H9 (cell line): ENCODE results near the gene ARFGAP1. TPM values are rescaled to one million over a fixed set of nuclear protein-coding genes. Genes with fewer than 3 reads are reported as not detected.

ENCODE experiments used
- DNase-seq: peaks from one replicate; pipeline ENCODE4 v3.0.0-alpha.2; 2017
- H2AFZ ChIP-seq: one replicate; pipeline ENCODE4 v1.6.1; 2013; ENCODE audit warnings: mild to moderate bottlenecking, low read length, control low read depth, moderate library complexity
- H2AK5ac ChIP-seq: 2 replicates; pipeline ENCODE4 v1.6.1; 2013; ENCODE audit warnings: low read length, control low read depth, mixed read lengths; ENCODE audit not compliant: insufficient read length
- H2BK120ac ChIP-seq: one replicate; pipeline ENCODE4 v1.6.1; 2013; ENCODE audit warnings: low read depth, mild to moderate bottlenecking, low read length, control low read depth, inconsistent platforms; ENCODE audit not compliant: poor library complexity, severe bottlenecking
- H2BK12ac ChIP-seq: 2 replicates; pipeline ENCODE4 v1.6.1; 2013; ENCODE audit warnings: low read length, control low read depth, mixed read lengths, low read depth; ENCODE audit not compliant: insufficient read length
- H2BK15ac ChIP-seq: 2 replicates; pipeline ENCODE4 v1.6.1; 2013; ENCODE audit warnings: low read depth, low read length, control low read depth
- H2BK20ac ChIP-seq: one replicate; pipeline ENCODE4 v1.6.1; 2013; ENCODE audit warnings: low read depth, mild to moderate bottlenecking, low read length, control low read depth, inconsistent platforms; ENCODE audit not compliant: poor library complexity, severe bottlenecking
- H2BK5ac ChIP-seq: 2 replicates; pipeline ENCODE4 v1.6.1; 2013; ENCODE audit warnings: low read length, control low read depth, mixed read lengths; ENCODE audit not compliant: insufficient read length
- H3K14ac ChIP-seq: 2 replicates; pipeline ENCODE4 v1.6.1; 2013; ENCODE audit warnings: low read length, control low read depth; ENCODE audit not compliant: insufficient read depth
- H3K18ac ChIP-seq: 2 replicates; pipeline ENCODE4 v1.6.1; 2013; ENCODE audit warnings: low read depth, mild to moderate bottlenecking, mixed read lengths, low read length, control low read depth; ENCODE audit not compliant: insufficient read length
- H3K23ac ChIP-seq: 2 replicates; pipeline ENCODE4 v1.6.1; 2013; ENCODE audit warnings: low read length, control low read depth, mixed read lengths, low read depth; ENCODE audit not compliant: insufficient read length
- H3K23me2 ChIP-seq: 2 replicates; pipeline ENCODE4 v1.6.1; 2013; ENCODE audit warnings: low read depth, mild to moderate bottlenecking, mixed read lengths, low read length, control low read depth; ENCODE audit not compliant: insufficient read length, poor library complexity, severe bottlenecking
- H3K27ac ChIP-seq: 2 replicates; pipeline ENCODE4 v1.5.1; 2013; ENCODE audit warnings: low read length, control low read depth, mixed read lengths, low read depth; ENCODE audit not compliant: insufficient read length
- H3K27me3 ChIP-seq: 2 replicates; pipeline ENCODE4 v1.6.1; 2013; ENCODE audit warnings: low read length, control low read depth, inconsistent platforms; ENCODE audit not compliant: insufficient read depth
- H3K4ac ChIP-seq: 2 replicates; pipeline ENCODE4 v1.6.1; 2013; ENCODE audit warnings: low read depth, mild to moderate bottlenecking, control low read depth, inconsistent platforms, low read length, moderate library complexity
- H3K4me1 ChIP-seq: 2 replicates; pipeline ENCODE4 v1.6.1; 2013; ENCODE audit warnings: low read length, control low read depth, inconsistent platforms; ENCODE audit not compliant: insufficient read depth
- H3K4me2 ChIP-seq: 2 replicates; pipeline ENCODE4 v1.6.1; 2013; ENCODE audit warnings: low read length, control low read depth, mixed read lengths; ENCODE audit not compliant: insufficient read length, insufficient read depth
- H3K56ac ChIP-seq: 2 replicates; pipeline ENCODE4 v1.6.1; 2013; ENCODE audit warnings: low read depth, mild to moderate bottlenecking, mixed read lengths, low read length, control low read depth; ENCODE audit not compliant: insufficient read length
- H3K79me1 ChIP-seq: 2 replicates; pipeline ENCODE4 v1.6.1; 2013; ENCODE audit warnings: low read depth, mild to moderate bottlenecking, moderate library complexity, low read length, control low read depth, inconsistent platforms; ENCODE audit not compliant: insufficient read depth, poor library complexity, severe bottlenecking
- H3K79me2 ChIP-seq: 2 replicates; pipeline ENCODE4 v1.6.1; 2013; ENCODE audit warnings: low read length, control low read depth, inconsistent platforms; ENCODE audit not compliant: insufficient read depth
- H3K9ac ChIP-seq: 2 replicates; pipeline ENCODE4 v1.6.1; 2013; ENCODE audit warnings: low read length, control low read depth, mixed read lengths; ENCODE audit not compliant: insufficient read length; ENCODE audit errors: extremely low read depth
- H3K9me3 ChIP-seq: one replicate; pipeline ENCODE4 v1.6.1; 2013; ENCODE audit warnings: low read depth, low read length, inconsistent platforms; ENCODE audit not compliant: control insufficient read depth
- H3T11ph ChIP-seq: one replicate; pipeline ENCODE4 v1.6.1; 2013; ENCODE audit warnings: mild to moderate bottlenecking, low read length, control low read depth, inconsistent platforms
- H4K20me1 ChIP-seq: one replicate; pipeline ENCODE4 v1.6.1; 2013; ENCODE audit not compliant: control insufficient read depth, insufficient read length, insufficient read depth
- H4K5ac ChIP-seq: 2 replicates; pipeline ENCODE4 v1.6.1; 2013; ENCODE audit warnings: low read depth, mild to moderate bottlenecking, mixed read lengths, low read length, control low read depth; ENCODE audit not compliant: insufficient read length
- H4K8ac ChIP-seq: replicated peaks from 2 replicates; pipeline ENCODE4 v1.6.1; 2013; ENCODE audit warnings: low read length, control low read depth, mixed read lengths, low read depth; ENCODE audit not compliant: insufficient read length
- H4K91ac ChIP-seq: 2 replicates; pipeline ENCODE4 v1.6.1; 2013; ENCODE audit warnings: low read depth, mild to moderate bottlenecking, moderate library complexity, mixed read lengths, low read length, control low read depth; ENCODE audit not compliant: insufficient read length
- H3K27ac Mint-ChIP-seq, 3 experiments: 2 replicates in 2 of 3; 3 replicates in 1 of 3; pipeline ENCODE4 v1.8.0; 2020 to 2021; ENCODE audit warnings: mixed read lengths in 3 of 3, mild to moderate bottlenecking in 1 of 3, moderate library complexity in 1 of 3
- H3K27me3 Mint-ChIP-seq: 2 replicates; pipeline ENCODE4 v1.8.0; 2021; ENCODE audit warnings: low read depth, mild to moderate bottlenecking, moderate library complexity, mixed read lengths
- H3K36me3 Mint-ChIP-seq, 3 experiments: 2 replicates in 2 of 3; 3 replicates in 1 of 3; pipeline ENCODE4 v1.8.0; 2020 to 2021; ENCODE audit warnings: low read depth in 3 of 3, mixed read lengths in 3 of 3; ENCODE audit not compliant: insufficient read depth in 1 of 3
- H3K4me1 Mint-ChIP-seq, 2 experiments: 2 replicates each; pipeline ENCODE4 v1.8.0; 2020; ENCODE audit warnings: mixed read lengths in 2 of 2
- H3K4me3 Mint-ChIP-seq, 2 experiments: 2 replicates in 1 of 2; 3 replicates in 1 of 2; pipeline ENCODE4 v1.8.0; 2020 to 2021; ENCODE audit warnings: mild to moderate bottlenecking in 2 of 2, mixed read lengths in 2 of 2, moderate library complexity in 1 of 2
- H3K9me3 Mint-ChIP-seq, 2 experiments: 2 replicates in 1 of 2; 3 replicates in 1 of 2; pipeline ENCODE4 v1.8.0; 2020; ENCODE audit warnings: mild to moderate bottlenecking in 2 of 2, mixed read lengths in 2 of 2, moderate library complexity in 1 of 2
- WGBS: extraction: QIAGEN DNeasy Blood & Tissue Kit; methylation state at CpG from one replicate; pipeline ENCODE4 v1.1.7; 2013; ENCODE audit warnings: missing lambda C conversion rate, low lambda C conversion rate, mixed read lengths; ENCODE audit not compliant: insufficient read length; ENCODE audit errors: extremely low coverage; 5-methylcytosine and 5-hydroxymethylcytosine counted together
- total RNA-seq: library from RNA; stranded (reverse); gene quantifications from 2 replicates; pipeline ENCODE4 v1.2.1, GENCODE V29; 2021
- TF ChIP-seq, protein P1 (sequence below): fragments of 200-600 bp; sonication (generic); conservative IDR thresholded peaks from 3 replicates; pipeline ENCODE4 v1.8.0; 2021; ENCODE audit warnings: antibody characterized with exemption, mild to moderate bottlenecking

The ARFGAP1 gene
- total RNA-seq, 1 experiment from 2014 or later: 114 TPM

- no peaks in the 10 kb centered on the region for H3K4me1 ChIP-seq
- H3K27ac ChIP-seq: no peak overlapping the region
- no peaks in the 10 kb centered on the region for H3K27me3 ChIP-seq
- H4K5ac ChIP-seq: no peak overlapping the region
- H2BK15ac ChIP-seq: no peak overlapping the region
- Mint-ChIP-seq H3K4me3 (no peak overlapping the region), H3K9me3 (peaks cover 2 to 3% of the 10 kb centered on the region in 2 experiments; a peak in 1 of 5 replicates), H3K27me3 (peaks cover 15% of the 10 kb centered on the region), H3K4me1 (peaks cover 4% of the 10 kb centered on the region in 2 experiments; a peak in 3 of 4 replicates), H3K36me3 (no peaks in the 10 kb centered on the region), H3K27ac (no peak overlapping the region)
- H3K79me2 ChIP-seq: no peaks in the 10 kb centered on the region
- H3K9ac ChIP-seq: no peak overlapping the region
- no peaks in the 10 kb centered on the region for H4K20me1 ChIP-seq
- no peak overlapping the region for H3K56ac ChIP-seq
- no peak overlapping the region for H3K14ac ChIP-seq
- no peak overlapping the region for H2BK120ac ChIP-seq
- H2AK5ac ChIP-seq: no peak overlapping the region
- DNase-seq: no peak
- no CpG with 5 or more reads among the region's 35 CpGs for WGBS
- no peak overlapping the region for H3K23ac ChIP-seq
- no peak overlapping the region for H3K18ac ChIP-seq
- H3K79me1 ChIP-seq: no peaks in the 10 kb centered on the region
- no peak overlapping the region for H2BK20ac ChIP-seq
- H3K23me2 ChIP-seq: no peaks in the 10 kb centered on the region
- H3T11ph ChIP-seq: no peak overlapping the region
- no peak overlapping the region for H3K4ac ChIP-seq
- H2BK12ac ChIP-seq: no peak overlapping the region
- no peak overlapping the region for H3K4me2 ChIP-seq
- H4K91ac ChIP-seq: no peak overlapping the region
- no peaks in the 10 kb centered on the region for H3K9me3 ChIP-seq
- no peak overlapping the region for H2BK5ac ChIP-seq
- TF ChIP-seq, protein P1, sequence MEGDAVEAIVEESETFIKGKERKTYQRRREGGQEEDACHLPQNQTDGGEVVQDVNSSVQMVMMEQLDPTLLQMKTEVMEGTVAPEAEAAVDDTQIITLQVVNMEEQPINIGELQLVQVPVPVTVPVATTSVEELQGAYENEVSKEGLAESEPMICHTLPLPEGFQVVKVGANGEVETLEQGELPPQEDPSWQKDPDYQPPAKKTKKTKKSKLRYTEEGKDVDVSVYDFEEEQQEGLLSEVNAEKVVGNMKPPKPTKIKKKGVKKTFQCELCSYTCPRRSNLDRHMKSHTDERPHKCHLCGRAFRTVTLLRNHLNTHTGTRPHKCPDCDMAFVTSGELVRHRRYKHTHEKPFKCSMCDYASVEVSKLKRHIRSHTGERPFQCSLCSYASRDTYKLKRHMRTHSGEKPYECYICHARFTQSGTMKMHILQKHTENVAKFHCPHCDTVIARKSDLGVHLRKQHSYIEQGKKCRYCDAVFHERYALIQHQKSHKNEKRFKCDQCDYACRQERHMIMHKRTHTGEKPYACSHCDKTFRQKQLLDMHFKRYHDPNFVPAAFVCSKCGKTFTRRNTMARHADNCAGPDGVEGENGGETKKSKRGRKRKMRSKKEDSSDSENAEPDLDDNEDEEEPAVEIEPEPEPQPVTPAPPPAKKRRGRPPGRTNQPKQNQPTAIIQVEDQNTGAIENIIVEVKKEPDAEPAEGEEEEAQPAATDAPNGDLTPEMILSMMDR: no peak
- H4K8ac ChIP-seq: no peak overlapping the region
- H2AFZ ChIP-seq: no peak overlapping the region
Observed at GRCh38 chr20:63306673-63307537, 34.3 kb downstream of the ARFGAP1 start.
